Vagina (tissue), 2 donors: ENCODE measurements around the gene GRPEL2. TPM values are rescaled to one million over a fixed set of nuclear protein-coding genes. Genes with fewer than 3 reads are reported as not detected.

ENCODE experiments used
- DNase-seq, 2 donors: peaks; one replicate each; pipeline ENCODE4 v3.0.0-alpha.2; 2017; ENCODE audit errors: extremely low spot score in 2 of 2
- H3K27ac ChIP-seq: fragments of 200-600 bp; sonication (generic); one replicate; pipeline ENCODE4 v1.5.1; 2019
- H3K27me3 ChIP-seq: fragments of 200-600 bp; sonication (generic); one replicate; pipeline ENCODE4 v1.5.1; 2019
- H3K36me3 ChIP-seq, 2 donors: fragments of 200-600 bp; sonication (generic); one replicate each; pipeline ENCODE4 v1.5.1; 2017 to 2019
- H3K4me1 ChIP-seq: fragments of 200-600 bp; sonication (generic); one replicate; pipeline ENCODE4 v1.5.1; 2019
- H3K4me3 ChIP-seq, 2 donors: fragments of 200-600 bp; sonication (generic); 1 replicate in 1 of 2; 2 replicates in 1 of 2; pipeline ENCODE4 v1.5.1; 2016 to 2019
- H3K9me3 ChIP-seq: fragments of 200-600 bp; sonication (generic); one replicate; pipeline ENCODE4 v1.5.1; 2019
- CTCF ChIP-seq, 3 experiments: fragments of 450-650 bp in 2 of 3; fragments of 200-600 bp in 1 of 3; sonication (generic) in 1 of 3; IDR thresholded peaks; one replicate each; pipeline ENCODE4 v1.5.1; 2017 to 2019; ENCODE audit warnings: antibody characterized with exemption in 3 of 3, mild to moderate bottlenecking in 2 of 3, moderate library complexity in 2 of 3
- POLR2A ChIP-seq, 2 donors: fragments of 450-650 bp; IDR thresholded peaks; one replicate each; pipeline ENCODE4 v1.6.1; 2017; ENCODE audit warnings: antibody characterized with exemption in 2 of 2, mild to moderate bottlenecking in 2 of 2, moderate library complexity in 2 of 2
- POLR2AphosphoS5 ChIP-seq, 2 donors: sonication (generic); formaldehyde crosslinking; IDR thresholded peaks; one replicate each; pipeline ENCODE4 v1.9.0; 2017; ENCODE audit warnings: antibody characterized with exemption in 2 of 2, mild to moderate bottlenecking in 2 of 2, low read depth in 1 of 2; ENCODE audit not compliant: insufficient read depth in 1 of 2
- intact Hi-C: fragments of 100-400 bp; cut with DNase I; formaldehyde crosslinking; loops from one replicate; pipeline ENCODE4 v1.15.1; 2023
- total RNA-seq: library from RNA; depleted of rRNA; stranded (reverse); fragments of >200 nt; gene quantifications from one replicate; pipeline ENCODE4 v1.2.3, GENCODE V29; 2016

GRPEL2 gene, protein sequence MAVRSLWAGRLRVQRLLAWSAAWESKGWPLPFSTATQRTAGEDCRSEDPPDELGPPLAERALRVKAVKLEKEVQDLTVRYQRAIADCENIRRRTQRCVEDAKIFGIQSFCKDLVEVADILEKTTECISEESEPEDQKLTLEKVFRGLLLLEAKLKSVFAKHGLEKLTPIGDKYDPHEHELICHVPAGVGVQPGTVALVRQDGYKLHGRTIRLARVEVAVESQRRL
- total RNA-seq = 16.9 TPM

DNA sequence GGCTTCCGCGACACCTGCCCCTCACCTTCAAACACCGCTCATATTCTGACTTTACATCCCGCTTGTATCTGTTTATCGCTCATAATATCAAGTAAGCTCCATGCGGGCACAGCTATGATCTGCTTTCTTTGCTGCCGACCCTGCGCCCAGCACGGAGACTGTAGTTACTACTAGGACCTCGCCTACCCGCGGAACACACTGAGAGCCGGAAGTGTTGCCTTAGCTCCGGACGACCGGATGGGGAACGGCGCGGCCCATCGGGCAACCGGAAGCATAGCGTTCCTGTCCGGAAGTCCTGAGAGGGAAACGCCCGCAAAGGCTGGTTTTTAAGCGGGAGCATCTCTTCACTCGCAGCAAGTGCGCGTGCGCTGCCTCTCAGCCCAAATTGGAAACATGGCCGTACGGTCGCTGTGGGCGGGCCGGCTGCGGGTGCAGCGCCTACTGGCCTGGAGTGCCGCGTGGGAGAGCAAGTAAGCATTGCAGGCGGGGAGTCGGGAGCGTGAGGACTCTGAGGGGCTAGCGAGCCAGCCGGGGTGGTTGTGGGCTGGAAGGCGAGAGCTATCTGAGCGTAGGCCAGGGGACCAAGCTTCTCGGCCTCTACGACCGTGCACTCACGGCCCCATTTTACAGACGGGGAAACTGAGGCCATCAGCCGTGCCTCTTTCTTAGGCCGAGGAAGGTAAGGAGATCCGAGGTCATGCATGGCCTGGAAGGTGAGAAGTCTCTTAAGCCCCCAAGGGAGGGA is at the start of gene GRPEL2:
GRPEL2 (plus strand) TSS at position 353 of the 745 bp plus-strand sequence; CDS start at position 394, 41 bp downstream.
- intact Hi-C loops = no loop called here

DNA sequence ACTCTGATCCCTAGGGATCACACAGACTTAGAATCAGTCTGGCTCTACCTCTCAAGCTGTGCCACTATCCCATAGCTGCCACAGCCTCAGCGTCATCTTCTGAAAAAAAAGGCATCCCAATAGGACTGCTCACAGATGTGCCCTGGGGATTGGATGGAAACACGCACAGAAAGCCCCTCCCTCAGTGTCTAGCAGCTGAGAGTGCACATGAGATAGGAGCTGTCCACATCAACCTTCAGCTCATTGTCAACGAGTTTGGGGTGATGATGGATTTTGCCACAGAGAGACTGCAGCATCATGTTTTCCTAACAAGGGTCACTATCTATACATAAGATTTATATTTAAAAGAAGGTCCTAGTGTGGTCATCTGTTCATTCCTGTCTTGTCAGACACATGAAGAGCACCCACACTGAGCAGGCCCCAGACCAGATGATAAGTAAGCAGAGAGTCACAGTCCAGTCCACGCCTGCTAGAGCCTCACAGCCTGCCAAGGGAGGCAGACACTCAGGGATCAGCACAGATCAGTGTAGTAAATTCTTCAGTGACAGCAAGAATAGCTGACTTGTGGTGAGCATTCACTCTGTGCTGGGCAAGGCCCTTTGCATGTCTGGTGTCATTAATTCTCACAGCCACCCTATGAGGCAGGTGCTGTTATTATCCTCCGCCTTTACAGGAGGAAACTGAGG is 47.8 kb upstream of the GRPEL2 start:
- Histone ChIP-seq H3K36me3 (no peaks in the 10 kb centered on the region), H3K27ac (no peak overlapping the region), H3K9me3 (no peaks in the 10 kb centered on the region), H3K4me1 (peaks cover 3% of the 10 kb centered on the region), H3K27me3 (no peaks in the 10 kb centered on the region), H3K4me3 (no peak overlapping the region)
- TF ChIP-seq POLR2AphosphoS5 (IDR thresholded peaks at IDR 0.05; ENCODE audit: insufficient read depth in 1 of 2, low read depth in 1 of 2) (no peak), CTCF (IDR thresholded peaks at IDR 0.05) (no peak), POLR2A (IDR thresholded peaks at IDR 0.05) (no peak)
- DNase-seq = no peak
- intact Hi-C loops = no loop called here

More for the DNA sequence above, at the start of gene GRPEL2:
- H3K27me3 ChIP-seq = no peaks in the 10 kb centered on the region
- no peak for TF ChIP-seq CTCF (IDR thresholded peaks at IDR 0.05)
- peak; percentile 91 to 98 for TF ChIP-seq POLR2AphosphoS5 (IDR thresholded peaks at IDR 0.05; ENCODE audit: insufficient read depth in 1 of 2, low read depth in 1 of 2)
- H3K9me3 ChIP-seq = no peaks in the 10 kb centered on the region
- H3K36me3 ChIP-seq = peaks cover 0 to 29% of the 10 kb centered on the region in 2 donors
- DNase-seq = peak in 1 of 2 donors; percentile 97
- peak within 1 kb of the TSS; percentile 74 for H3K27ac ChIP-seq
- H3K4me1 ChIP-seq = peaks cover 34% of the 10 kb centered on the region
- H3K4me3 ChIP-seq = peak within 1 kb of the TSS; percentile 67 to 76

GRCh38 chr5:149298163-149298562 is 47.1 kb upstream of the GRPEL2 start:
- Histone ChIP-seq H3K27me3 (no peaks in the 10 kb centered on the region), H3K4me1 (peaks cover 3% of the 10 kb centered on the region), H3K27ac (no peak overlapping the region), H3K4me3 (no peak overlapping the region), H3K9me3 (no peaks in the 10 kb centered on the region), H3K36me3 (no peaks in the 10 kb centered on the region)
- TF ChIP-seq CTCF (IDR thresholded peaks at IDR 0.05) = no peak
- TF ChIP-seq POLR2AphosphoS5 (IDR thresholded peaks at IDR 0.05; ENCODE audit: insufficient read depth in 1 of 2, low read depth in 1 of 2) = no peak
- no peak for TF ChIP-seq POLR2A (IDR thresholded peaks at IDR 0.05)
- intact Hi-C loops = no loop called here
- DNase-seq = no peak

- no peak for DNase-seq
- TF ChIP-seq POLR2AphosphoS5 (IDR thresholded peaks at IDR 0.05; ENCODE audit: insufficient read depth in 1 of 2, low read depth in 1 of 2) (peak in 1 of 2 donors; percentile 46), POLR2A (IDR thresholded peaks at IDR 0.05) (no peak), CTCF (IDR thresholded peaks at IDR 0.05) (no peak)
- intact Hi-C loops = no loop called here
- Histone ChIP-seq H3K36me3 (no peaks in the 10 kb centered on the region), H3K4me1 (peaks cover 3% of the 10 kb centered on the region), H3K27ac (no peak overlapping the region), H3K4me3 (no peak overlapping the region), H3K9me3 (no peaks in the 10 kb centered on the region), H3K27me3 (no peaks in the 10 kb centered on the region)
These were observed 46.4 kb upstream of the GRPEL2 start for GRCh38 chr5:149298842-149299404.
